A673 (cell line): ENCODE results near the gene PGA3.

ENCODE experiments used
- CTCF ChIP-seq: fragments of 300-800, 200-600 bp; sonication (generic); conservative IDR thresholded peaks from 2 replicates; pipeline ENCODE4 v1.5.1; 2017; ENCODE audit warnings: low read depth, mild to moderate bottlenecking, antibody characterized with exemption, low read length, moderate library complexity, mixed read lengths
- EZH2 ChIP-seq: fragments of 200-600 bp; sonication (generic); IDR thresholded peaks from 2 replicates; pipeline ENCODE4 v1.6.1; 2017; ENCODE audit warnings: borderline replicate concordance, low read depth, mild to moderate bottlenecking, mixed read lengths, antibody characterized with exemption, low read length; ENCODE audit not compliant: poor library complexity, severe bottlenecking

- TF ChIP-seq EZH2: no peak
- no peak for TF ChIP-seq CTCF
Observed at GRCh38 chr11:61195719-61196118, 7.6 kb upstream of the PGA3 start.
